Esophagus muscularis mucosa (tissue), 4 donors: Measurements from ENCODE around the gene TAS1R3. TPM values are rescaled to one million over a fixed set of nuclear protein-coding genes. Genes with fewer than 3 reads are reported as not detected.

Source experiments
- DNase-seq: peaks from one replicate; pipeline ENCODE4 v3.0.0-alpha.2; 2017; ENCODE audit errors: extremely low spot score
- H3K27ac ChIP-seq, 4 donors: fragments of 200-600 bp; sonication (generic); replicated peaks in 1 of 4; 1 replicate in 3 of 4; 2 replicates in 1 of 4; pipeline ENCODE4 v1.5.1; 2016 to 2019; ENCODE audit warnings: mild to moderate bottlenecking in 1 of 4
- H3K27me3 ChIP-seq, 4 donors: fragments of 200-600 bp; sonication (generic); one replicate each; pipeline versions ENCODE4 v1.5.1 to v1.6.0; 2016 to 2019
- H3K36me3 ChIP-seq, 4 donors: fragments of 200-600 bp; sonication (generic); one replicate each; pipeline ENCODE4 v1.5.1; 2016 to 2019
- H3K4me1 ChIP-seq, 4 donors: fragments of 200-600 bp; sonication (generic); one replicate each; pipeline ENCODE4 v1.5.1; 2016 to 2019
- H3K4me3 ChIP-seq, 4 donors: fragments of 200-600 bp; sonication (generic); 1 replicate in 2 of 4; 2 replicates in 2 of 4; pipeline ENCODE4 v1.5.1; 2016 to 2019; ENCODE audit warnings: mild to moderate bottlenecking in 4 of 4, moderate library complexity in 1 of 4
- H3K9me3 ChIP-seq, 4 donors: fragments of 200-600 bp; sonication (generic); 1 replicate in 3 of 4; 2 replicates in 1 of 4; pipeline ENCODE4 v1.5.1; 2016 to 2019
- EP300 ChIP-seq: sonication (generic); formaldehyde crosslinking; IDR thresholded peaks from one replicate; pipeline ENCODE4 v1.6.1; 2017; ENCODE audit warnings: antibody characterized with exemption
- POLR2A ChIP-seq: fragments of 450-650 bp; IDR thresholded peaks from one replicate; pipeline ENCODE4 v1.6.1; 2017; ENCODE audit warnings: antibody characterized with exemption, moderate library complexity, mild to moderate bottlenecking, low read depth
- POLR2AphosphoS5 ChIP-seq, 2 donors: sonication (generic); formaldehyde crosslinking; IDR thresholded peaks; one replicate each; pipeline ENCODE4 v1.6.1; 2017; ENCODE audit warnings: antibody characterized with exemption in 2 of 2
- WGBS: methylation state at CpG from one replicate; pipeline ENCODE4 v1.1.5; 2018; 5-methylcytosine and 5-hydroxymethylcytosine counted together
- intact Hi-C: fragments of 100-400 bp; cut with DNase I; formaldehyde crosslinking; loops from one replicate; pipeline ENCODE4 v1.15.1; 2023
- total RNA-seq, 4 donors: library from RNA; depleted of rRNA; stranded (reverse); fragments of >200 nt; gene quantifications; one replicate each; pipeline versions ENCODE4 v1.1.0 to v1.2.1, GENCODE V29; 2016
- TF ChIP-seq, protein P1 (sequence below), 3 experiments: fragments of 200-600 bp in 2 of 3; fragments of 450-650 bp in 1 of 3; sonication (generic) in 2 of 3; IDR thresholded peaks; one replicate each; pipeline ENCODE4 v1.5.1; 2017 to 2019; ENCODE audit warnings: antibody characterized with exemption in 3 of 3, mild to moderate bottlenecking in 2 of 3, moderate library complexity in 1 of 3

TAS1R3 gene
- total RNA-seq, 4 donors from 2014 or later = 0.17 to 0.32 TPM; not detected in 2

DNA sequence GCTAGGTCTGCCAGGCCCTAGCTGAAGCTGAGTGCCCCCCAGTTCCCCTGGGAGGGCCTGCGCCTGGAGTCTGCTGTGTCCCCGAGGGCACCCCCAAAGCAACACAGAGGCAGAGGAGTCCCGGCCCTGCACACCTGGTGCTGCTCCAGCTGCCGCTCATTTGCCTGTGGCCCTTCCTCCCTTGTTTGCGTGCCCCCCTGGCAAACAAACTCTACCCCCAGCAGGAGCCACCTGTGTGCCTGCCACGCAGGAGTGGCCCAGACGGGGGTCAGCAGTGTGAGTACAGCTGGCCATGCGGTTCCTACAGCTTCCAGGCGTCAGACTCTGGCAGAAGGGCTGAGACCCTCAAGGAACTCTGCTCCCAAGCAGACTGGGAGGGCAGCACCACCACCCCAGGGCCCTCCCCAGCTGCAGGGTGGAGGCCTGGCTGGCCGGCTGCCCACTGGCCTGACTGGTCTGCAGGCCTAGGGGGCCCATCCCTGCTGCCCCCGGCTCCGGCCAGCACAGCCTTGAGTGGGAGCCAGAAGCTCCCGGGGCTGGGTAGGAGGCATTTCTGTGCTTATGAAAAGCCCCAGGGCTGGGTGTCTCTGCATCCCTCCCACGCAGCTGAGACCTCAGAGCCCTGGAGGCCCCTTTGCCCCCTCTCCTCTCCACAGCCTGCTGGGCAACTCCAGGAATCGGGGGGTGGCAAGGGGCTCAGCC is 563 bp upstream of the TAS1R3 start:
- Histone ChIP-seq H3K27ac (no peak overlapping the region), H3K4me3 (no peak overlapping the region), H3K27me3 (no peaks in the 10 kb centered on the region), H3K36me3 (peaks cover 14 to 36% (median 28%) of the 10 kb centered on the region in 4 donors), H3K4me1 (peaks cover 30 to 41% (median 33%) of the 10 kb centered on the region in 4 donors), H3K9me3 (no peaks in the 10 kb centered on the region)
- intact Hi-C loops = no loop called here
- TF ChIP-seq, protein P1, sequence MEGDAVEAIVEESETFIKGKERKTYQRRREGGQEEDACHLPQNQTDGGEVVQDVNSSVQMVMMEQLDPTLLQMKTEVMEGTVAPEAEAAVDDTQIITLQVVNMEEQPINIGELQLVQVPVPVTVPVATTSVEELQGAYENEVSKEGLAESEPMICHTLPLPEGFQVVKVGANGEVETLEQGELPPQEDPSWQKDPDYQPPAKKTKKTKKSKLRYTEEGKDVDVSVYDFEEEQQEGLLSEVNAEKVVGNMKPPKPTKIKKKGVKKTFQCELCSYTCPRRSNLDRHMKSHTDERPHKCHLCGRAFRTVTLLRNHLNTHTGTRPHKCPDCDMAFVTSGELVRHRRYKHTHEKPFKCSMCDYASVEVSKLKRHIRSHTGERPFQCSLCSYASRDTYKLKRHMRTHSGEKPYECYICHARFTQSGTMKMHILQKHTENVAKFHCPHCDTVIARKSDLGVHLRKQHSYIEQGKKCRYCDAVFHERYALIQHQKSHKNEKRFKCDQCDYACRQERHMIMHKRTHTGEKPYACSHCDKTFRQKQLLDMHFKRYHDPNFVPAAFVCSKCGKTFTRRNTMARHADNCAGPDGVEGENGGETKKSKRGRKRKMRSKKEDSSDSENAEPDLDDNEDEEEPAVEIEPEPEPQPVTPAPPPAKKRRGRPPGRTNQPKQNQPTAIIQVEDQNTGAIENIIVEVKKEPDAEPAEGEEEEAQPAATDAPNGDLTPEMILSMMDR (IDR thresholded peaks at IDR 0.05) = no peak
- no peak for TF ChIP-seq EP300
- TF ChIP-seq POLR2AphosphoS5 (IDR thresholded peaks at IDR 0.05) = no peak
- TF ChIP-seq POLR2A = no peak
- WGBS = 66% methylated on average over 12 of the region's 15 CpGs
- DNase-seq = no peak

DNA sequence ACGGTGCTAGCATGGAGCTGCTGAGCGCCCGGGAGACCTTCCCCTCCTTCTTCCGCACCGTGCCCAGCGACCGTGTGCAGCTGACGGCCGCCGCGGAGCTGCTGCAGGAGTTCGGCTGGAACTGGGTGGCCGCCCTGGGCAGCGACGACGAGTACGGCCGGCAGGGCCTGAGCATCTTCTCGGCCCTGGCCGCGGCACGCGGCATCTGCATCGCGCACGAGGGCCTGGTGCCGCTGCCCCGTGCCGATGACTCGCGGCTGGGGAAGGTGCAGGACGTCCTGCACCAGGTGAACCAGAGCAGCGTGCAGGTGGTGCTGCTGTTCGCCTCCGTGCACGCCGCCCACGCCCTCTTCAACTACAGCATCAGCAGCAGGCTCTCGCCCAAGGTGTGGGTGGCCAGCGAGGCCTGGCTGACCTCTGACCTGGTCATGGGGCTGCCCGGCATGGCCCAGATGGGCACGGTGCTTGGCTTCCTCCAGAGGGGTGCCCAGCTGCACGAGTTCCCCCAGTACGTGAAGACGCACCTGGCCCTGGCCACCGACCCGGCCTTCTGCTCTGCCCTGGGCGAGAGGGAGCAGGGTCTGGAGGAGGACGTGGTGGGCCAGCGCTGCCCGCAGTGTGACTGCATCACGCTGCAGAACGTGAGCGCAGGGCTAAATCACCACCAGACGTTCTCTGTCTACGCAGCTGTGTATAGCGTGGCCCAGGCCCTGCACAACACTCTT is 1.1 kb downstream of the TAS1R3 start:
- Histone ChIP-seq H3K4me1 (peaks cover 13 to 24% (median 18%) of the 10 kb centered on the region in 4 donors), H3K27ac (no peak overlapping the region), H3K27me3 (no peaks in the 10 kb centered on the region), H3K36me3 (peaks cover 14 to 44% (median 36%) of the 10 kb centered on the region in 4 donors), H3K4me3 (no peak overlapping the region), H3K9me3 (no peaks in the 10 kb centered on the region)
- no peak for TF ChIP-seq EP300
- no peak for TF ChIP-seq POLR2AphosphoS5 (IDR thresholded peaks at IDR 0.05)
- TF ChIP-seq, protein P1 (IDR thresholded peaks at IDR 0.05) = no peak
- TF ChIP-seq POLR2A = no peak
- no peak for DNase-seq
- intact Hi-C loops = no loop called here
- 83% methylated on average over 8 of the region's 57 CpGs for WGBS

DNA sequence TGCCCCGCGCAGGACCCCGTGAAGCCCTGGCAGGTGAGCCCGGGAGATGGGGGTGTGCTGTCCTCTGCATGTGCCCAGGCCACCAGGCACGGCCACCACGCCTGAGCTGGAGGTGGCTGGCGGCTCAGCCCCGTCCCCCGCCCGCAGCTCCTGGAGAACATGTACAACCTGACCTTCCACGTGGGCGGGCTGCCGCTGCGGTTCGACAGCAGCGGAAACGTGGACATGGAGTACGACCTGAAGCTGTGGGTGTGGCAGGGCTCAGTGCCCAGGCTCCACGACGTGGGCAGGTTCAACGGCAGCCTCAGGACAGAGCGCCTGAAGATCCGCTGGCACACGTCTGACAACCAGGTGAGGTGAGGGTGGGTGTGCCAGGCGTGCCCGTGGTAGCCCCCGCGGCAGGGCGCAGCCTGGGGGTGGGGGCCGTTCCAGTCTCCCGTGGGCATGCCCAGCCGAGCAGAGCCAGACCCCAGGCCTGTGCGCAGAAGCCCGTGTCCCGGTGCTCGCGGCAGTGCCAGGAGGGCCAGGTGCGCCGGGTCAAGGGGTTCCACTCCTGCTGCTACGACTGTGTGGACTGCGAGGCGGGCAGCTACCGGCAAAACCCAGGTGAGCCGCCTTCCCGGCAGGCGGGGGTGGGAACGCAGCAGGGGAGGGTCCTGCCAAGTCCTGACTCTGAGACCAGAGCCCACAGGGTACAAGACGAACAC is 1.8 kb downstream of the TAS1R3 start:
- 84% methylated on average over 5 of the region's 48 CpGs for WGBS

DNA sequence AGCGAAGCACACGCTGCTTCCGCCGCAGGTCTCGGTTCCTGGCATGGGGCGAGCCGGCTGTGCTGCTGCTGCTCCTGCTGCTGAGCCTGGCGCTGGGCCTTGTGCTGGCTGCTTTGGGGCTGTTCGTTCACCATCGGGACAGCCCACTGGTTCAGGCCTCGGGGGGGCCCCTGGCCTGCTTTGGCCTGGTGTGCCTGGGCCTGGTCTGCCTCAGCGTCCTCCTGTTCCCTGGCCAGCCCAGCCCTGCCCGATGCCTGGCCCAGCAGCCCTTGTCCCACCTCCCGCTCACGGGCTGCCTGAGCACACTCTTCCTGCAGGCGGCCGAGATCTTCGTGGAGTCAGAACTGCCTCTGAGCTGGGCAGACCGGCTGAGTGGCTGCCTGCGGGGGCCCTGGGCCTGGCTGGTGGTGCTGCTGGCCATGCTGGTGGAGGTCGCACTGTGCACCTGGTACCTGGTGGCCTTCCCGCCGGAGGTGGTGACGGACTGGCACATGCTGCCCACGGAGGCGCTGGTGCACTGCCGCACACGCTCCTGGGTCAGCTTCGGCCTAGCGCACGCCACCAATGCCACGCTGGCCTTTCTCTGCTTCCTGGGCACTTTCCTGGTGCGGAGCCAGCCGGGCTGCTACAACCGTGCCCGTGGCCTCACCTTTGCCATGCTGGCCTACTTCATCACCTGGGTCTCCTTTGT is 2.6 kb downstream of the TAS1R3 start:
- H3K9me3 ChIP-seq = no peaks in the 10 kb centered on the region
- peaks cover 13 to 23% (median 17%) of the 10 kb centered on the region in 4 donors for H3K4me1 ChIP-seq
- no peak overlapping the region for H3K27ac ChIP-seq
- no peak for TF ChIP-seq POLR2AphosphoS5 (IDR thresholded peaks at IDR 0.05)
- no peak for TF ChIP-seq EP300
- no peak for TF ChIP-seq POLR2A
- TF ChIP-seq, protein P1 (IDR thresholded peaks at IDR 0.05) = no peak
- 85% methylated on average over 18 of the region's 36 CpGs for WGBS
- H3K4me3 ChIP-seq = no peak overlapping the region
- H3K27me3 ChIP-seq = no peaks in the 10 kb centered on the region
- intact Hi-C loops = no loop called here
- H3K36me3 ChIP-seq = peaks cover 10 to 44% (median 36%) of the 10 kb centered on the region in 4 donors
- DNase-seq = no peak

More for the DNA sequence above, 1.8 kb downstream of the TAS1R3 start:
- intact Hi-C loops = no loop called here
- no peaks in the 10 kb centered on the region for H3K27me3 ChIP-seq
- no peak overlapping the region for H3K27ac ChIP-seq
- TF ChIP-seq, protein P1 (IDR thresholded peaks at IDR 0.05) = no peak
- TF ChIP-seq EP300 = no peak
- TF ChIP-seq POLR2AphosphoS5 (IDR thresholded peaks at IDR 0.05) = no peak
- no peak for TF ChIP-seq POLR2A
- DNase-seq = no peak
- peaks cover 8 to 44% (median 36%) of the 10 kb centered on the region in 4 donors for H3K36me3 ChIP-seq
- H3K4me3 ChIP-seq = no peak overlapping the region
- peaks cover 13 to 23% (median 17%) of the 10 kb centered on the region in 4 donors for H3K4me1 ChIP-seq
- no peaks in the 10 kb centered on the region for H3K9me3 ChIP-seq
